HG03139 (cell line): ENCODE measurements around the gene RBM41.

Source experiments
- ATAC-seq: cut with Tn5 transposase; IDR thresholded peaks from one replicate; pipeline ENCODE4 v1.9.1; 2021; ENCODE audit not compliant: unreplicated experiment

RBM41 gene

DNA sequence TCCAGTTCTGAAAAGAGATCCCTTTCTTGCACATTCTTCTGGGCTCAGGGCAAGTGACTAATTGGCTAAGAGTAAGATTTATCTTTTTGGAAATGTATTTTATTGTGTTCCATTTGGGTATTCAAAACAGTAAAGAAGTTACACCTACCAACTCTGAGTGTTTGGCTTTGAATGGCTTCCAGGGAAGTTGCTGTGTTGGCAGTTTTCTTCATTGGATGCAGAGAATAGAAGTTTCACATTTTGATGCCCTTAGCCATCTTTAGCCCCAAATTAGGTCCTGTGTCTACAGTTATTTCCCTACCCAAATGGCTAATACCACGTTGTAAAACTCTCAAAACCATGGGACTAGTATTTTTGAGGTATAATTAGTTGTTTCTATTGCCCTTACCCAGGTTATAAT, 88.9 kb downstream of the RBM41 start:
- ATAC-seq = no peak

GRCh38 chrX:107025545-107025944, 93.1 kb downstream of the RBM41 start:
- ATAC-seq = no peak

DNA sequence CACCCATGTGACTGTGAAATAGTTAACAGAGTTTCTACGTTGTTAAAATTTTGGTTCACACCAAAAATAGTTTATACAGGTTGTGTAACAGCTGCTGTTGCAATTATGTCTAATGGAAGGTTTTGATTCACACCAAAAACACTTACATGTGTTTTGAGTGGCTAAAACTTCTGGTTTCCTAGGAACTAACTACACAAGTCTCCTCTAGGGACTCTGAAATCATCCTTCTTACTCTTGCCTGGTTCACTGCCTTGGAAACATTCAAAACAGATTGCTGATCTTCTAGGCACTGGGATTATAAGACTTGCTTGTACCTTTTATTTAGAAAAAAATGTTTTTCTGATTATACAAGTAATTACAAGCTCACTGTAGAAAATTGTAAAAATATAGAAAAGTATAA, 103.7 kb downstream of the RBM41 start:
- no peak for ATAC-seq
